ENCODE data around the gene LGI2.

Gene LGI2

DNA sequence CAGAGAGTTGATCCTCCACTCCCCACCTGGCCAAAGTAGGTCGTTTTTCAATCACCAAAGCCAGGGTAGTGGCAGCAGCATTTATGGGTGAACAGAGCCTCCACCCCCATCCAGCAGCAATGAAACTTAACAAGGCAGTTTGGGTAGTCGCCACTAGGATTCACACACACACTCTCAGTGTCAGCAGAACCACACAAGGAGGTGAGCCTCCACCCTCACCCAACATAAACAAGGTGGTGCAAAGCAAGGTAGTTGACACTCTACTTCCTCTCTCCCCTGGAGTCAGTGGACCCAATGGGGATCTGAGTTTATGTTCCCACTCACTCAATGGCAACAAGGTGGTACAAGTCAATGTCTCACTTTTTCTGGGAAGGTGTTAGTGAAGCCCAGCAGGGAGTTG, 67.5 kb downstream of the LGI2 start:
- DNase-seq (ENCODE audit: low read depth) = no peak

- no peak for DNase-seq (ENCODE audit: low read depth)
Measured at GRCh38 chr4:24957886-24958285, 72.9 kb downstream of the LGI2 start.

GRCh38 chr4:24956763-24957162, 74.0 kb downstream of the LGI2 start:
- DNase-seq (ENCODE audit: low read depth) = no peak

- DNase-seq (ENCODE audit: low read depth) = no peak
Measured at GRCh38 chr4:24956091-24956490, 74.7 kb downstream of the LGI2 start.

DNA sequence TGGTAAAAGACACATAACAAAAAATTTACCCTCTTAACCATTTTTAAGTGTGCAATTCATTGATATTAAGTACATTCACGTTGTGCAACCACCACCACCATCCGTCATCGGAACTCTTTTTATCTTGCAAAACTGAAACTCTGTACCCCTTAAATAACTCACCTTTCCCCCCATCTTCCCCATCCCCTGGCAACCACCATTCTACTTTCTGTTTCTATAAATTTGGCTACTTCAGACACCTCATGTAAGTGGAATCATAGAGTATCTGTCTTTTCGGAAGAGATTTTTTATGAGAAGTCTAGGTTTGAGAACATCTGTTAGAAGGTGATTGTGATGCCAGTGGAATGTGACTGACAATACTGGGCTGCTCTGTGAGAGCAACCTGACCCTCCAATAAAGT, 78.1 kb downstream of the LGI2 start:
- DNase-seq (ENCODE audit: low read depth) = no peak

DNA sequence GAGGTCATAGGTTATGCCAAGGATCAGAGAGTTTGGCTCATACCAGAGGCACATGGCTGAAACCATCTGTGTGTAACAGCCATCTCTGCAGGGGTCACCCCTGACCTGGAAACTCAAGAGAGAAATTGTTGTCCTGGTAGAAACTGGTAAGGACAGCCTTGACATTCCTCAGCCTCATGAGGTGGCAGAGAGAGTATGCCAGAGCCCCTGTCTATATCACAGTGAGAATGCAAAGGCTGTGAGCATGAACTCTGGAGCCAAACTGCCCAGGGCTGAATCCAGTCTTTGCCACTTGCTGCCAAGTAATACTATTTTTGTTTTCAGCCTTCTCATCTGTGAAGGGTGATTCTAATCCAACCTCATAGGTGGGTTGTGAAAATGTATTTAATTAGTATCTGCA, 80.8 kb downstream of the LGI2 start:
- no peak for DNase-seq (ENCODE audit: low read depth)
